Measurements from ENCODE around the gene SLC25A21. TPM values are rescaled to one million over a fixed set of nuclear protein-coding genes. Genes with fewer than 3 reads are reported as not detected.

The SLC25A21 gene
- polyA plus RNA-seq, 2 of the 4 experiments (the other 2 are of a cell fraction) = 0.68 to 1.4 TPM

GRCh38 chr14:36682338-36682737 is 490.1 kb downstream of the SLC25A21 start:
- Histone ChIP-seq H3K9me3 (no peaks in the 10 kb centered on the region), H3K4me3 (no peak overlapping the region), H3K4me2 (no peak overlapping the region), H3K4me1 (no peaks in the 10 kb centered on the region), H3K27ac (no peak overlapping the region)
- 91% methylated on average over 4 of the region's 4 CpGs for WGBS (ENCODE audit: missing lambda C conversion rate)
- FAIRE-seq = no peak
- ATAC-seq = no peak
- TF ChIP-seq CHD2 (IDR thresholded peaks at IDR 0.05; ENCODE audit: low read length, partially characterized antibody) = no peak
- no peak for TF ChIP-seq ZNF302 (CRISPR knock-in tag; IDR thresholded peaks at IDR 0.05)
- no peak for TF ChIP-seq TP53 (CRISPR knock-in tag; IDR thresholded peaks at IDR 0.05)
- TF ChIP-seq GATA3 (IDR thresholded peaks at IDR 0.05; ENCODE audit: borderline replicate concordance) = no peak
- no peak for TF ChIP-seq BHLHE40 (IDR thresholded peaks at IDR 0.05; ENCODE audit: low read depth, low read length)
- TF ChIP-seq ZFP36 (IDR thresholded peaks at IDR 0.05; ENCODE audit: borderline replicate concordance, partially characterized antibody) = no peak
- no peak for TF ChIP-seq SREBF2 (IDR thresholded peaks at IDR 0.05)
- TF ChIP-seq HEYL (CRISPR knock-in tag; IDR thresholded peaks at IDR 0.05) = no peak
- TF ChIP-seq CHD4 (IDR thresholded peaks at IDR 0.05; ENCODE audit: borderline replicate concordance) = no peak
- TF ChIP-seq MAX (IDR thresholded peaks at IDR 0.05) = no peak
- no peak for TF ChIP-seq HES2 (IDR thresholded peaks at IDR 0.05)
- TF ChIP-seq HOXA7 (CRISPR knock-in tag; IDR thresholded peaks at IDR 0.05) = no peak
- no peak for TF ChIP-seq RARB (CRISPR knock-in tag; IDR thresholded peaks at IDR 0.05)
- no peak for TF ChIP-seq FOSL2 (IDR thresholded peaks at IDR 0.05)
- TF ChIP-seq FOSL2 (CRISPR knock-in tag; IDR thresholded peaks at IDR 0.05) = no peak
- no peak for TF ChIP-seq RFX5 (IDR thresholded peaks at IDR 0.05)
- no peak for TF ChIP-seq JUN (IDR thresholded peaks at IDR 0.05)
- no peak for TF ChIP-seq HDAC2 (IDR thresholded peaks at IDR 0.05)
- ChIA-PET CTCF (interaction anchor here (0.6 to 2.2 kb wide), 3 partner anchors 8 to 406 kb away, joined by 3 to 5 read pairs (median 3); no protein-coding TSS in a partner anchor), POLR2A (no interaction called here)
- DNase-seq (ENCODE audit: low read depth in 1 of 2, low spot score in 1 of 2) = no peak

DNA sequence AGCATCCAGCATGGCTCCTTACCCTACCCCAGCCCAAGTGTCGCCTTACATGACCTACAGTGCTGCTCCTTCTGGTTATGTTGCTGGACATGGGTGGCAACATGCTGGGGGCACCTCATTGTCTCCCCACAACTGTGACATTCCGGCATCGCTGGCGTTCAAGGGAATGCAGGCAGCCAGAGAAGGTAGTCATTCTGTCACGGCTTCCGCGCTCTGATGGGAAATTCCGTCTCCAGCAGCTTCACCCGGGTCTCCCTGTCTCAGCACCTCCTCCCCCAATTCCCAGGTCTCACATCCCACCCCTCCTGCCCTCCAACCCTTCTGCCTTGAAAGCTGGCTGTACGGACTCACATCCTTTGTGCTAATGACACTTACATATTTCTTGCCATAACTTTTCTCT is 496.2 kb downstream of the SLC25A21 start:
- Histone ChIP-seq H3K4me1 (no peaks in the 10 kb centered on the region), H3K9me3 (no peaks in the 10 kb centered on the region), H3K27ac (no peak overlapping the region), H3K4me3 (no peak overlapping the region), H3K4me2 (no peak overlapping the region)
- 92% methylated on average over 10 of the region's 10 CpGs for WGBS (ENCODE audit: missing lambda C conversion rate)
- ChIA-PET CTCF (no interaction called here), POLR2A (no interaction called here)
- DNase-seq (ENCODE audit: low read depth in 1 of 2, low spot score in 1 of 2) (no peak), FAIRE-seq (no peak), ATAC-seq (no peak)
- TF ChIP-seq FOSB (CRISPR knock-in tag; IDR thresholded peaks at IDR 0.05) (no peak), FOSL2 (IDR thresholded peaks at IDR 0.05) (no peak), FOSL2 (CRISPR knock-in tag; IDR thresholded peaks at IDR 0.05) (no peak), MAX (IDR thresholded peaks at IDR 0.05) (no peak), JUNB (IDR thresholded peaks at IDR 0.05) (no peak)

- ChIA-PET POLR2A (no interaction called here), CTCF (no interaction called here)
- Histone ChIP-seq H3K4me2 (no peak overlapping the region), H3K9me3 (no peaks in the 10 kb centered on the region), H3K4me1 (no peaks in the 10 kb centered on the region), H3K4me3 (no peak overlapping the region), H3K27ac (no peak overlapping the region)
- DNase-seq (ENCODE audit: low read depth in 1 of 2, low spot score in 1 of 2) (no peak), ATAC-seq (no peak), FAIRE-seq (no peak)
- 76% methylated on average over 6 of the region's 6 CpGs for WGBS (ENCODE audit: missing lambda C conversion rate)
- TF ChIP-seq NR3C1 (IDR thresholded peaks at IDR 0.05) = no peak
- TF ChIP-seq CBX2 (IDR thresholded peaks at IDR 0.05; ENCODE audit: borderline replicate concordance, low read depth) = no peak
- TF ChIP-seq CTCF (IDR thresholded peaks at IDR 0.05) = no peak
- TF ChIP-seq KDM5A (IDR thresholded peaks at IDR 0.05) = no peak
- TF ChIP-seq JUNB (IDR thresholded peaks at IDR 0.05) = no peak
- TF ChIP-seq NPAS2 (CRISPR knock-in tag; IDR thresholded peaks at IDR 0.05; ENCODE audit: borderline replicate concordance) = no peak
- no peak for TF ChIP-seq BCL3 (IDR thresholded peaks at IDR 0.05)
- no peak for TF ChIP-seq SREBF2 (IDR thresholded peaks at IDR 0.05)
- no peak for TF ChIP-seq POLR2AphosphoS2 (conservative IDR thresholded peaks at IDR 0.05; ENCODE audit: low read length)
- no peak for TF ChIP-seq USF2 (IDR thresholded peaks at IDR 0.05)
- TF ChIP-seq EP300 (IDR thresholded peaks at IDR 0.05) = no peak
- no peak for TF ChIP-seq ZC3H11A (IDR thresholded peaks at IDR 0.05)
- TF ChIP-seq CEBPB (IDR thresholded peaks at IDR 0.05) = no peak
- TF ChIP-seq TFCP2L1 (CRISPR knock-in tag; IDR thresholded peaks at IDR 0.05) = no peak
- no peak for TF ChIP-seq HEYL (CRISPR knock-in tag; IDR thresholded peaks at IDR 0.05)
- TF ChIP-seq RARB (CRISPR knock-in tag; IDR thresholded peaks at IDR 0.05) = no peak
- TF ChIP-seq TP53 (CRISPR knock-in tag; IDR thresholded peaks at IDR 0.05) = no peak
- no peak for TF ChIP-seq E2F6 (IDR thresholded peaks at IDR 0.05; ENCODE audit: borderline replicate concordance, low read depth)
- TF ChIP-seq HOXB13 (CRISPR knock-in tag; IDR thresholded peaks at IDR 0.05; ENCODE audit: low read depth) = no peak
Measured at GRCh38 chr14:36675581-36675980, 496.8 kb downstream of the SLC25A21 start.
